DMS79 treated with DMSO at 0.1 percent for 48 hours (cell line): ENCODE measurements around the gene NKX2-3.
A peak's percentile ranks its signal among the peaks of the same experiment; 100 is the strongest.

Source experiments
- DNase-seq: peaks from one replicate; lab custom pipeline; 2025; lab: John Stamatoyannopoulos, UW

Gene NKX2-3

GRCh38 chr10:99539120-99539519 lies 6.4 kb downstream of the NKX2-3 start:
- DNase-seq: no peak

GRCh38 chr10:99539820-99540219 lies 7.1 kb downstream of the NKX2-3 start:
- DNase-seq: no peak

GRCh38 chr10:99540306-99540656 lies 7.5 kb downstream of the NKX2-3 start:
- no peak for DNase-seq

DNA sequence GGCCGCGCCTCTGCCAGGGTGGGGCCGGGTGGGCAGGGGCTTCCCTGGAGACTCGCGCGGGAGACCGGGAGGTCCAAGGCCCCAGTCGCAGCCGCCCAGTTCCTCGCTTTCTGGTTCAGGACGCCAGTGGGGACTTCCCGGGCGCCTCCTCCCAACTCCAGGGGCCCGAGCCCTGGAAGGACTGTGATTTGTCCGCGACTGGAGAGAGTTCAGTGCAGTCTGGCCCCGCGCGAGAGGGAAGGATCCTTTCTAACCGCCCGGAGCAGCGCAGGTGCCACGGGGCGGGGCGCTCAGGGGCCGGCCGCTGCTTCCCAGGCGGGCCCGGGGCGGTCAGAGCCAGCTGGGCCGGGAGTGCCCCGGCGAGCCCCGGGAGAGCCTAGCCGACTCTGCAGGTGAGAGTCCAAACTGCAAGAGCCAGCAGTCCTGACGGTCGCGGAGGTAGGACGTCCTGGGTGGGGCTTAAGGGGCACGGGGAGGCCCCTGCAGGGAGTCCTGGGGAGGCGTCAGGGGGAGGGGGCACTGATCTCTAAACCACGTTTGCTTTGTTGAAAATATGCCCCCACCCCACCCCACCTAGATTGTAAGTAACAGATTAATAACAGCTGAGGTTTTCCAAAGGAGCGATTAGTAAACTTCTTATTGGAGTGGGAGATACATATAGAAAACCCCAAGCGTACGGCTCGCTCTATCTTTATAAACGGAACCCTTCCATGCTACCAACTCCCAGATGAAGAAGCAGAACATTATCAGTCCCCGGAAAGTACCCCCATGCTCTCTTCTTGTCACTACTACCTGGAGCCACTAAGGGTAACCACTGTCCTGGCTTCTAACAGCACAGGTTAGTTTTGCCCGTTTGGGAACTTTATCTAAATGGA lies 8.2 kb downstream of the NKX2-3 start:
- DNase-seq: no peak

- no peak for DNase-seq
These were observed 11.6 kb downstream of the NKX2-3 start for GRCh38 chr10:99544322-99544721.

GRCh38 chr10:99548041-99548530 lies 15.3 kb downstream of the NKX2-3 start:
- no peak for DNase-seq

DNA sequence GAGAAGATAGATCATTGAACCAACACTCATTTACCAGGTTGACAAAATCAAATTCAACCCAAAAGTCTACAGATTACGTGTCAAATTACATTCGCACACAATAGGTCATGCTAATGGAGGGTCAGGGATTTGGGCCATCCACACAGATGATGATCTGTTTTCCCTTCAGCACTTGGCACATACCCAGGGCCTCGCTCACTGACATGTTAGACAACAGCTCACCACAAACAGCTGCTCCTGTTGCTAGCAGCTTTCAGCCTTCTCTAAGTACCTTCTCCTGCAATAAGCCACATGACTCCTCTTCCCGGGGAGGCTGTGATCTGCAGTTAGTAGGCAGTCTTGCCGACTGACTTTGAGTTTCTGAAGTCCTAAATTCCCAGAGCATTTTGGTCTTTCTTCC lies 18.4 kb downstream of the NKX2-3 start:
- peak; percentile 26 for DNase-seq

- DNase-seq: no peak
These were observed 18.9 kb downstream of the NKX2-3 start for GRCh38 chr10:99551616-99552015.

DNA sequence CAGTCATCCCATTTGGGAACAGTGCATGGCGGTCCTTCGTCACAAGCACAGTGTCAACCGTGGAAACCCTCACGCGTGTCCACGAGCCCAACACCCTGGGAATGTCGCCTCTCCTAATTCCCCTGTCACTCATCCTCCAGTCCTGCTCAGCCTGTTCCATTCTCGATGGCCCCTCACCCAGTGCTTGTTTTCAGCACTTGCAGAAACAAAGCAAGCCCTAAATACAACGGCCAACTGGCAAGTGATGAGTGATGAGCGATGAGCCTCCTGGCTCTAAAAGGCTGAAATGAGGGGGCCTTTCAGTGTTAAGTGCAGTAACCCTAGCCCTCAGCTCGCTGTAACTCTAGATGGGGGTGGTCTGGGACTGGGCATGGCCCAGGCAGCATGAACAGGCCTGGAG lies 22.6 kb downstream of the NKX2-3 start:
- no peak for DNase-seq

- DNase-seq: no peak
These were observed 23.2 kb downstream of the NKX2-3 start for GRCh38 chr10:99555825-99556523.

DNA sequence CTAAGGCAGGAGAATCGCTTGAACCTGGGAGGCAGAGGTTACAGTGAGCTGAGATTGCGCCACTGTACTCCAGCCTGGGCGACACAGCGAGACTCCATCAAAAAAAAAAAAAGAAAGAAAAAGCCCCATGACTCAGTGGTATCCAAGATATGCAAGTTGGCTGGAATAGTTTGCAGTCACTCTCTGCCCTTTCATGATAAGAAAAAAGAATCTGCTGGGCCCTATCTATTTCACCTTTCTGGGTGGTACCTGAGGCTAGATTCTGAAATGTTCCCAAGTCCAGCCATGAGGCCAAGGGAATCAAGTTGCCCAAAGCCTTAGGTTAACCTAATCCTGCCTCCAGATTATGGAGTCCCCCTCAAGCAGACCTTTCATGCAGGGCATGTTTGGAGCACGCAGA lies 24.3 kb downstream of the NKX2-3 start:
- DNase-seq: no peak

DNA sequence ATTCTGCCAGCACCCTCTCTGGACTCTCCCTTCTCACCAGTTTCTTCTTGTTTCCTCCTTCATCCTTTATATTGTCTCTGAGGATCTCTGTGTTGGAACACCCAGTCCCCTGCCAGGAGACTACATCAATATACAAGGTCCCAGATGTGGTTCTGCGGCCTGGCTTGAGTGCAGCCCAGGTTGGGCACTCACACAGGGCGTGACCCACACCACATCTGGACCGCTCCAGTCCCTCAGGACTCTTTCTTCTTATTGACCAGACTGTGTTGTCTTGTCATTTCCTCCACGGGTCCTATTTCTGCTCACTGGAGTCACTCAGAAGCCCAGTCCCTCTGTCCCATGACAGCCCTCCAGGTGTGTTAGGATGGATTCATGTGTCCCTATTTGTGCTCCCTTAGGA lies 26.0 kb downstream of the NKX2-3 start:
- no peak for DNase-seq

GRCh38 chr10:99560277-99561126 lies 27.8 kb downstream of the NKX2-3 start:
- no peak for DNase-seq

GRCh38 chr10:99562631-99563030 lies 29.9 kb downstream of the NKX2-3 start:
- no peak for DNase-seq

DNA sequence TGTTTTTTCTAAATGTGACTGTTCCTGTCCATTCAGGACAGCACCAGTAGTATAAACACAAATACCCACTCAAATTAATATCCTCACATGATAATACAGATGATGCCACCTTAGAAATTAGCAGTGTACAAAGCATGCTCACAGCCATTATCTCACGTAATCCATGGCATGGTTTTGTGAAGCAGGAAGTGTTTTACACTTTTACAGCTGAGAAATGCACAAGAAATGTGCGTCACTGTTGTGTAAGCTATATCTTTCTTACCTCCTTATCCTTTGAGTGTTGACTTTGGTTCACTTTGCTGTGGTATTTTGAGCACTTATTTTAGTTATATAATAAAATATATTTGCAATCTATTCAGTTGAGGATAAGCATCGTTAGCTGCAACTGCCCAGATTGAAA lies 31.6 kb downstream of the NKX2-3 start:
- no peak for DNase-seq

DNA sequence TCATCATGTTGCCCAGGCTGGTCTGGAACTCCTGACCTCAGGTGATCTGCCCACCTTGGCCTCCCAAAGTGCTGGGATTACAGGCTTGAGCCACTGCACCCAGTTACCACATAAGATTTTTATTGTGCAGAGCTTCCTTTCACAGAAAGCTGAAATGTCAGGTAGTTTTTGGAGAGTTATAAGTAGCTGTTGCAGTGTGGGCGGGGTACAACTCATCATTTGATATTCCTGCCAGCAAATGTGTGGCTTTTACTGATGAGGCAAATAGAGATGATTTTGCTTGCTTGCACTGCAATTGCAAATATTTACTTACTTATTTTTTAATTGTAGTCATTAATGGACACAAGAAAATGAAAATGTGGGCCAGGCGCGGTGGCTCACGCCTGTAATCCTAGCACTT lies 32.4 kb downstream of the NKX2-3 start:
- DNase-seq: no peak

- DNase-seq: no peak
These were observed 36.7 kb downstream of the NKX2-3 start for GRCh38 chr10:99569253-99569939.

- no peak for DNase-seq
These were observed 37.2 kb downstream of the NKX2-3 start for GRCh38 chr10:99569961-99570360.

GRCh38 chr10:99571816-99572215 lies 39.1 kb downstream of the NKX2-3 start:
- DNase-seq: no peak

DNA sequence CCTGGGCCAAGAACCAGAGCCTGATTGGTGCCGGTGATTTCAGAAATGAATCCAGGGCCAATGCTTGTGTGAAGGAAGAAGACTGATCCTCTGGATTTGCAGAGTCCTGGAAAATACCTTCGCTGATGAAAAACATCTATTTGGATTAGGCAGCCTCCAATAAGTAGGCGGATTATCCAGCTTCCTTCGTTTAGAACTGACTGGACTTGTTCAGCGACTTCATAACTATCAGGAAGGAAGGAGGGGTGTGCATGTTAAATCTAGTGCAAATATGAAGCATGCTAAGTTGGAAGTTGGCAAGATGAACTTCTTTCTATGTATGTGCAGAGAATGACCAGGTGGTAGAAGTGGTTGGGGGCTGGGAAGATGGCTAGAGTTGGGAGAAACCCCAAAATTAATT lies 41.0 kb downstream of the NKX2-3 start:
- no peak for DNase-seq

- DNase-seq: no peak
These were observed 47.2 kb downstream of the NKX2-3 start for GRCh38 chr10:99579971-99580370.

DNA sequence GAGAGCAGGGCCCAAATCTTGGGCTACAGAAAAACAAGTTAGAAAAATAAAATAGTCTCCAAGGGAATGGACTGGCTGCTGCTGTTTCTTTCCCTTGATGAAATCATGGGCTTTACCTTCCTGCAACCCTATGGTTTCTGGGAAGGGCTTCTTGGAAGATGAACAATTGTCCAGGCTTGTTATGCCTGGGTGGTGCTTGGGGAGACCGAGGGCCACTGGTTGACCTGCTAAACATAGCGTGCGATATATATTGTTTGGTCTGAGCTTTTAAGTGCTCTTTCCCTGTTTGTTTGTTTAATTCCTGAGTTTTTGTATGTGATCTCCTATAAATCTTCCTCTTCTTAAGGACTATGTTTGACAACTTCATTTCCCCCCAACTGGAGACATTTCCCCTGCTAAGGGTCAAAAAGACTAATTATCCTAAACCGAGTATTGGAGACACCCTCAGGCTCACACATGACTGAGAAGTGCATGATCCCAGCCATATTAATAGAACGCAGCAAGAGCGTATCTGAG lies 49.6 kb downstream of the NKX2-3 start:
- DNase-seq: no peak
